ENCODE measurements around the gene C3orf33. TPM values are rescaled to one million over a fixed set of nuclear protein-coding genes. Genes with fewer than 3 reads are reported as not detected.
A peak's percentile ranks its signal among the peaks of the same experiment; 100 is the strongest.

The C3orf33 gene
- total and polyA plus RNA-seq, 9 of the 15 experiments (the other 6 are each of a cell fraction or from before 2014, with no cell fraction given): 4.1 to 10.2 (median 6.0) TPM

GRCh38 chr3:155805802-155806618, at the start of gene C3orf33 (continued):
- peak; percentile 81; the same call in 1 of the 2 replicates for TF ChIP-seq ZNF511 (CRISPR knock-in tag; IDR thresholded peaks at IDR 0.05)
- no peak for TF ChIP-seq MIER1 (IDR thresholded peaks at IDR 0.05; ENCODE audit: low read depth)
- TF ChIP-seq HDAC8 (tag; IDR thresholded peaks at IDR 0.05): 0 out of 2 replicates have a peak, but pooled peaks have one; percentile 46
- no peak for TF ChIP-seq SNRNP70 (optimal IDR thresholded peaks at IDR 0.05; ENCODE audit: low read depth, low read length)
- no peak for TF ChIP-seq SMAD1 (IDR thresholded peaks at IDR 0.05; ENCODE audit: low read depth, low read length, partially characterized antibody)
- no peak; the same call in 1 of the 2 replicates for TF ChIP-seq RREB1 (CRISPR knock-in tag; IDR thresholded peaks at IDR 0.05)
- no peak for TF ChIP-seq DPF2 (IDR thresholded peaks at IDR 0.05)
- no peak for TF ChIP-seq ZNF583 (CRISPR knock-in tag; IDR thresholded peaks at IDR 0.05)
- no peak for TF ChIP-seq KDM1A (IDR thresholded peaks at IDR 0.05)
- TF ChIP-seq ZNF3 (CRISPR knock-in tag; IDR thresholded peaks at IDR 0.05): no peak
- TF ChIP-seq TFE3 (CRISPR knock-in tag; IDR thresholded peaks at IDR 0.05): no peak
- peak; percentile 76 for TF ChIP-seq NFRKB (IDR thresholded peaks at IDR 0.05; ENCODE audit: low read depth)
- no peak for TF ChIP-seq PATZ1 (CRISPR knock-in tag; IDR thresholded peaks at IDR 0.05; ENCODE audit: borderline replicate concordance)
- no peak for TF ChIP-seq HIVEP1 (CRISPR knock-in tag; IDR thresholded peaks at IDR 0.05)
- TF ChIP-seq GMEB1 (CRISPR knock-in tag; IDR thresholded peaks at IDR 0.05): peak; percentile 14; the same call in 1 of the 2 replicates
- TF ChIP-seq ETV1 (tag; conservative IDR thresholded peaks at IDR 0.05; ENCODE audit: low read depth): no peak
